ENCODE data around the gene FBXW8.

Gene FBXW8

GRCh38 chr12:117073611-117074010 lies 162.9 kb downstream of the FBXW8 start:
- no peak for DNase-seq (ENCODE audit: low read depth in 2 of 2)

- no peak for DNase-seq (ENCODE audit: low read depth in 2 of 2)
These were observed 165.9 kb downstream of the FBXW8 start for GRCh38 chr12:117076410-117077372.

GRCh38 chr12:117079487-117079886 lies 168.7 kb downstream of the FBXW8 start:
- no peak for DNase-seq (ENCODE audit: low read depth in 2 of 2)

- no peak for DNase-seq (ENCODE audit: low read depth in 2 of 2)
These were observed 170.0 kb downstream of the FBXW8 start for GRCh38 chr12:117080661-117081144.
